Fibroblast of the aortic adventitia (primary cell): ENCODE measurements around the gene GSX1. TPM values are rescaled to one million over a fixed set of nuclear protein-coding genes. Genes with fewer than 3 reads are reported as not detected.

Source experiments
- DNase-seq: peaks from one replicate; pipeline ENCODE4 v3.0.0-alpha.2; 2010; ENCODE audit warnings: low read depth
- H3K4me3 ChIP-seq: 2 replicates; pipeline ENCODE4 v1.5.1; 2011; ENCODE audit warnings: low read depth, mild to moderate bottlenecking, control low read depth, low read length, moderate library complexity
- CTCF ChIP-seq: IDR thresholded peaks from 2 replicates; pipeline ENCODE4 v1.5.1; 2011; ENCODE audit warnings: mild to moderate bottlenecking, low read length, control low read depth, inconsistent platforms; ENCODE audit not compliant: insufficient read depth
- total RNA-seq: library from RNA; depleted of rRNA; stranded (reverse); fragments of >200 nt; gene quantifications from 2 replicates; pipeline ENCODE4 v1.2.3, GENCODE V29; 2012; ENCODE audit warnings: low replicate concordance

Gene GSX1
- total RNA-seq, 1 donor, result not detected

- H3K4me3 ChIP-seq, result no peak overlapping the region
- no peak for DNase-seq
- TF ChIP-seq CTCF, result no peak
These were observed 19.4 kb upstream of the GSX1 start for GRCh38 chr13:27772651-27773425.

DNA sequence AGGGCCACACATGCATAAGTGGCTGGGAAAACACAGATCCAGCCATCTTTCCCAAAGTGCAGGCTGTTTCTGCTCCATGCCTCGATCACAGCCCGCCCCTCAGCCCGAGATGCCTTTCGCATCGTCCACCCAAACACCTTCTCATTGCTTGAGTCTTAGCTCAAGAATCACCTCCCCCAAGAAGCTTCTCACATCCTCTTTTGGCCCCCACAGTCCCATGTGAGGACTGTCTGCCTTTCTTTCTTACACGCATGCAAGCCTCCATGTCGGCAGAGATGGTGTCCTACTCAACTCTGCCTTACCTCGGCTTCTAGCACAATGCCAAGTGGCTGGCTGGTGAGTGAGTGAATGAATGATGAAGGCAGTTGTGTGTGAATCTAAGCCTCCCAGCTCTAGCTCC lies 18.1 kb upstream of the GSX1 start:
- no peak overlapping the region for H3K4me3 ChIP-seq
- TF ChIP-seq CTCF, result no peak
- DNase-seq, result no peak

DNA sequence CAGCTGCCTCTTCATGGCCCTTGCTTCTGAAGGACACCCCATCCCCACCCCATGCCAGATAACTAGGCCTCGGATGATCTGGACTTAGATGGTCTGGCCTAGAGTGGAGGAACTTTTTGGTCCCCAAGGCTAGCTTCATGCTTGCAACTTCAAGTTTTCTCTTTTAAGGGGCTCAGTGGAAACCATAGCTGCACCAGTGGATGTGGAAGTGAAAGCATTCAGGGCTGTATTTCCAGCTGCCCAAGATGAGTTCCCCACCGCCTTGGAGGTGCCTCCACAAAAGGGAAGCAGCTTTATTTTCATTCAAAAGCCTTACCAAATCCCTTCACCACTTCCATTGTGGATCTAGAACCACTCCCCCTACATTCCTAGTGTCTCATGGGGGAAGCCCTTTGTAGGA lies 17.6 kb upstream of the GSX1 start:
- no peak overlapping the region for H3K4me3 ChIP-seq
- TF ChIP-seq CTCF, result no peak
- no peak for DNase-seq

GRCh38 chr13:27775943-27776342 lies 16.3 kb upstream of the GSX1 start:
- H3K4me3 ChIP-seq, result no peak overlapping the region
- no peak for TF ChIP-seq CTCF
- no peak for DNase-seq

- no peak for TF ChIP-seq CTCF
- no peak overlapping the region for H3K4me3 ChIP-seq
- no peak for DNase-seq
These were observed 10.1 kb upstream of the GSX1 start for GRCh38 chr13:27782151-27782550.

DNA sequence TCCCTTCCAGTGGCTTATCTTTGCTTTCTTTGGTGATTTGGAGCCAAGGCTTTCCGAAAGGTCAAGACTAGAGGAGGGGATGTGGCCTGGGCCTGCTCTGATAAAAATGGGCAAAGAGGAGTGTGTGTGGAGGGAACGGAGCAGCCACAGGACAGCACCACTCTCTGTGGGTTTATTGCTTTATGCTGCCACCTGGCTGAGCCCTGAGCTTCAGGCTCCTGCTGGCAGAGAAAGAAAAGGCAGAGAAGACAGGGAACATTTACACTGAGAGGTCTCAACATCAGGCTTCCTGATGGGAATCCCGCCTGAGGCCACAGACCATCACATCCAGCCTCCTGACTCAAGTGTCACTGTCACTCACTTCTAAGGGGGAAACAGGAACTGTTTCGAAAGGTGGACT lies 9.2 kb upstream of the GSX1 start:
- DNase-seq, result peak; percentile 18

More for the DNA sequence above, 9.2 kb upstream of the GSX1 start:
- H3K4me3 ChIP-seq, result no peak overlapping the region
- TF ChIP-seq CTCF, result peak; percentile 39
